GM12878 (cell line): ENCODE data around the gene OVCA2. TPM values are rescaled to one million over a fixed set of nuclear protein-coding genes. Genes with fewer than 3 reads are reported as not detected.
A peak's percentile ranks its signal among the peaks of the same experiment; 100 is the strongest.

Source experiments
- BHLHE40 ChIP-seq, 2 experiments: fragments of 450-650 bp in 1 of 2; IDR thresholded peaks; 2 replicates each; pipeline ENCODE4 v1.6.1; 2011 to 2017; ENCODE audit warnings: low read depth in 2 of 2, borderline replicate concordance in 1 of 2, improper control_type of control experiment in 1 of 2, low read length in 1 of 2, mild to moderate bottlenecking in 1 of 2
- CEBPB ChIP-seq, 2 experiments: fragments of 150-350 bp in 1 of 2; IDR thresholded peaks; 2 replicates each; pipeline ENCODE4 v1.6.1; 2012 to 2014; ENCODE audit warnings: low read depth in 2 of 2, low read length in 2 of 2, borderline replicate concordance in 1 of 2, inconsistent platforms in 1 of 2
- EZH2 ChIP-seq: IDR thresholded peaks from 2 replicates; pipeline ENCODE4 v1.6.1; 2012; ENCODE audit warnings: low read depth, mild to moderate bottlenecking, control low read depth, inconsistent platforms, low read length, borderline replicate concordance; ENCODE audit not compliant: control insufficient read depth
- HDAC2 ChIP-seq: fragments of 200-600 bp; sonication (generic); IDR thresholded peaks from 2 replicates; pipeline ENCODE4 v1.6.1; 2017
- NRF1 ChIP-seq: conservative IDR thresholded peaks from 2 replicates; pipeline ENCODE4 v1.6.1; 2011; ENCODE audit warnings: mild to moderate bottlenecking, low read depth, low read length, improper control_type of control experiment
- PAX5 ChIP-seq: IDR thresholded peaks from 2 replicates; pipeline ENCODE4 v1.6.1; 2011; ENCODE audit warnings: low read depth, low read length, borderline replicate concordance
- POLR2AphosphoS5 ChIP-seq: IDR thresholded peaks from 2 replicates; pipeline ENCODE4 v1.6.1; 2011; ENCODE audit warnings: mild to moderate bottlenecking, low read length, inconsistent platforms
- POU2F2 ChIP-seq: IDR thresholded peaks from 3 replicates; pipeline ENCODE4 v1.6.1; 2011; ENCODE audit warnings: low read depth, mild to moderate bottlenecking, low read length, borderline replicate concordance
- RAD21 ChIP-seq: IDR thresholded peaks from 2 replicates; pipeline ENCODE4 v1.6.1; 2011; ENCODE audit warnings: mild to moderate bottlenecking, low read depth, low read length, moderate library complexity; ENCODE audit not compliant: insufficient read depth
- RCOR1 ChIP-seq: conservative IDR thresholded peaks from 2 replicates; pipeline ENCODE4 v1.6.1; 2012; ENCODE audit warnings: low read depth, low read length, improper control_type of control experiment
- SRF ChIP-seq, 2 experiments: IDR thresholded peaks; 2 replicates each; pipeline ENCODE4 v1.6.1; 2011; ENCODE audit warnings: low read depth in 2 of 2, low read length in 2 of 2, mild to moderate bottlenecking in 1 of 2, moderate library complexity in 1 of 2
- SUPT20H ChIP-seq: IDR thresholded peaks from 2 replicates; pipeline ENCODE4 v1.6.1; 2011; ENCODE audit warnings: low read depth, mild to moderate bottlenecking, low read length, moderate library complexity, borderline replicate concordance; ENCODE audit not compliant: control insufficient read depth
- TBL1XR1 ChIP-seq: IDR thresholded peaks from 2 replicates; pipeline ENCODE4 v1.6.1; 2012; ENCODE audit warnings: low read depth, low read length, improper control_type of control experiment
- polyA plus RNA-seq, 11 experiments: library from polyadenylated mRNA; depleted of rRNA in 4 of 11; unstranded in 6 of 11; stranded (reverse) in 5 of 11; fragments of >200 nt; fragmentation: Nextera tagmentation in 4 of 11; fragmentation: Illumina TruSeq in 1 of 11; extraction: Ambion mirVana in 4 of 11; extraction: Trizol in 1 of 11; gene quantifications; 1 replicate in 1 of 11; 2 replicates in 10 of 11; pipeline versions ENCODE4 v1.2.1 to v1.2.3, GENCODE V29; 2011 to 2016; ENCODE audit warnings: inconsistent platforms in 2 of 11, missing spikeins in 2 of 11, low read depth in 1 of 11
- total RNA-seq, 4 experiments: library from RNA; depleted of rRNA in 3 of 4; stranded (reverse); fragments of >200 nt in 3 of 4; fragmentation: Illumina TruSeq in 1 of 4; extraction: Trizol in 1 of 4; gene quantifications; 2 replicates each; pipeline versions ENCODE4 v1.2.1 to v1.2.3, GENCODE V29; 2013 to 2021
- TF ChIP-seq, protein P1 (sequence below): fragments of 150-350 bp; IDR thresholded peaks from 2 replicates; pipeline ENCODE4 v1.6.1; 2016; ENCODE audit warnings: low read depth, low read length
- TF ChIP-seq, protein P2 (sequence below): IDR thresholded peaks from 2 replicates; pipeline ENCODE4 v1.6.1; 2011; ENCODE audit warnings: mild to moderate bottlenecking, low read depth, low read length, moderate library complexity; ENCODE audit not compliant: insufficient replicate concordance
- TF ChIP-seq, protein P3 (sequence below): fragments of 450-650 bp; formaldehyde crosslinking; IDR thresholded peaks from 2 replicates; pipeline ENCODE4 v1.4.0; 2020; ENCODE audit warnings: mild to moderate bottlenecking, moderate library complexity
- TF ChIP-seq, protein P4 (sequence below): fragments of 450-650 bp; IDR thresholded peaks from 2 replicates; pipeline ENCODE4 v1.6.1; 2017; ENCODE audit warnings: mild to moderate bottlenecking, moderate library complexity

OVCA2 gene
- total and polyA plus RNA-seq, 10 of the 15 experiments (the other 5 are each of a cell fraction or from before 2014, with no cell fraction given), result 6.1 to 75.3 (median 40.7) TPM

DNA sequence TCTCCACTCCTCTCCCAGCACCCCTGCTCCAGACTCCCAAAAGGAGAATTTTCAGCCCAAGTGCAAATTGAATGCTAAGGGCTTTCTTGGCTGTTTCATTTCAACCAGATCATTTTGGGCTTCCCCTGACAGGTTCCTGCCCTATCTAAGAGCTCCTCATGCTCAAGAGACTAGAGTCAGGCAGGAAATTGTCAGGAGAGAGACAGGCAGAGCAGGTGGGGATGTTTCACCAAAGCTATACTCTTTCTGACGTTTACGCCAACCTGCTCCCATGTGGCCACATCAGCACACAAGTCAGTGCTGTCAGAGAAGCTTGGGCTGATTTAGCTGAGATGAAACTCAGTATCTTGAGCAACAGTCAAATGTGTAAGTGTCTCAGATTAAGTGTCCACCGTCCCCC lies 44.5 kb downstream of the OVCA2 start (continued):
- TF ChIP-seq, protein P1, sequence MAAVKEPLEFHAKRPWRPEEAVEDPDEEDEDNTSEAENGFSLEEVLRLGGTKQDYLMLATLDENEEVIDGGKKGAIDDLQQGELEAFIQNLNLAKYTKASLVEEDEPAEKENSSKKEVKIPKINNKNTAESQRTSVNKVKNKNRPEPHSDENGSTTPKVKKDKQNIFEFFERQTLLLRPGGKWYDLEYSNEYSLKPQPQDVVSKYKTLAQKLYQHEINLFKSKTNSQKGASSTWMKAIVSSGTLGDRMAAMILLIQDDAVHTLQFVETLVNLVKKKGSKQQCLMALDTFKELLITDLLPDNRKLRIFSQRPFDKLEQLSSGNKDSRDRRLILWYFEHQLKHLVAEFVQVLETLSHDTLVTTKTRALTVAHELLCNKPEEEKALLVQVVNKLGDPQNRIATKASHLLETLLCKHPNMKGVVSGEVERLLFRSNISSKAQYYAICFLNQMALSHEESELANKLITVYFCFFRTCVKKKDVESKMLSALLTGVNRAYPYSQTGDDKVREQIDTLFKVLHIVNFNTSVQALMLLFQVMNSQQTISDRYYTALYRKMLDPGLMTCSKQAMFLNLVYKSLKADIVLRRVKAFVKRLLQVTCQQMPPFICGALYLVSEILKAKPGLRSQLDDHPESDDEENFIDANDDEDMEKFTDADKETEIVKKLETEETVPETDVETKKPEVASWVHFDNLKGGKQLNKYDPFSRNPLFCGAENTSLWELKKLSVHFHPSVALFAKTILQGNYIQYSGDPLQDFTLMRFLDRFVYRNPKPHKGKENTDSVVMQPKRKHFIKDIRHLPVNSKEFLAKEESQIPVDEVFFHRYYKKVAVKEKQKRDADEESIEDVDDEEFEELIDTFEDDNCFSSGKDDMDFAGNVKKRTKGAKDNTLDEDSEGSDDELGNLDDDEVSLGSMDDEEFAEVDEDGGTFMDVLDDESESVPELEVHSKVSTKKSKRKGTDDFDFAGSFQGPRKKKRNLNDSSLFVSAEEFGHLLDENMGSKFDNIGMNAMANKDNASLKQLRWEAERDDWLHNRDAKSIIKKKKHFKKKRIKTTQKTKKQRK, result no peak
- TF ChIP-seq CEBPB (IDR thresholded peaks at IDR 0.05; ENCODE audit: borderline replicate concordance in 1 of 2, low read depth in 2 of 2, low read length in 2 of 2) (no peak), BHLHE40 (IDR thresholded peaks at IDR 0.05; ENCODE audit: borderline replicate concordance in 1 of 2, low read depth in 2 of 2, low read length in 1 of 2) (no peak), POLR2AphosphoS5 (no peak), RAD21 (no peak), EZH2 (no peak), PAX5 (no peak), NRF1 (no peak), POU2F2 (no peak), SUPT20H (no peak), HDAC2 (no peak), SRF (IDR thresholded peaks at IDR 0.05; ENCODE audit: low read depth in 2 of 2, low read length in 2 of 2) (no peak), RCOR1 (no peak), TBL1XR1 (no peak)
- TF ChIP-seq, protein P2, sequence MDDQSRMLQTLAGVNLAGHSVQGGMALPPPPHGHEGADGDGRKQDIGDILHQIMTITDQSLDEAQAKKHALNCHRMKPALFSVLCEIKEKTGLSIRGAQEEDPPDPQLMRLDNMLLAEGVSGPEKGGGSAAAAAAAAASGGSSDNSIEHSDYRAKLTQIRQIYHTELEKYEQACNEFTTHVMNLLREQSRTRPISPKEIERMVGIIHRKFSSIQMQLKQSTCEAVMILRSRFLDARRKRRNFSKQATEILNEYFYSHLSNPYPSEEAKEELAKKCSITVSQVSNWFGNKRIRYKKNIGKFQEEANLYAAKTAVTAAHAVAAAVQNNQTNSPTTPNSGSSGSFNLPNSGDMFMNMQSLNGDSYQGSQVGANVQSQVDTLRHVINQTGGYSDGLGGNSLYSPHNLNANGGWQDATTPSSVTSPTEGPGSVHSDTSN, result no peak
- TF ChIP-seq, protein P3, sequence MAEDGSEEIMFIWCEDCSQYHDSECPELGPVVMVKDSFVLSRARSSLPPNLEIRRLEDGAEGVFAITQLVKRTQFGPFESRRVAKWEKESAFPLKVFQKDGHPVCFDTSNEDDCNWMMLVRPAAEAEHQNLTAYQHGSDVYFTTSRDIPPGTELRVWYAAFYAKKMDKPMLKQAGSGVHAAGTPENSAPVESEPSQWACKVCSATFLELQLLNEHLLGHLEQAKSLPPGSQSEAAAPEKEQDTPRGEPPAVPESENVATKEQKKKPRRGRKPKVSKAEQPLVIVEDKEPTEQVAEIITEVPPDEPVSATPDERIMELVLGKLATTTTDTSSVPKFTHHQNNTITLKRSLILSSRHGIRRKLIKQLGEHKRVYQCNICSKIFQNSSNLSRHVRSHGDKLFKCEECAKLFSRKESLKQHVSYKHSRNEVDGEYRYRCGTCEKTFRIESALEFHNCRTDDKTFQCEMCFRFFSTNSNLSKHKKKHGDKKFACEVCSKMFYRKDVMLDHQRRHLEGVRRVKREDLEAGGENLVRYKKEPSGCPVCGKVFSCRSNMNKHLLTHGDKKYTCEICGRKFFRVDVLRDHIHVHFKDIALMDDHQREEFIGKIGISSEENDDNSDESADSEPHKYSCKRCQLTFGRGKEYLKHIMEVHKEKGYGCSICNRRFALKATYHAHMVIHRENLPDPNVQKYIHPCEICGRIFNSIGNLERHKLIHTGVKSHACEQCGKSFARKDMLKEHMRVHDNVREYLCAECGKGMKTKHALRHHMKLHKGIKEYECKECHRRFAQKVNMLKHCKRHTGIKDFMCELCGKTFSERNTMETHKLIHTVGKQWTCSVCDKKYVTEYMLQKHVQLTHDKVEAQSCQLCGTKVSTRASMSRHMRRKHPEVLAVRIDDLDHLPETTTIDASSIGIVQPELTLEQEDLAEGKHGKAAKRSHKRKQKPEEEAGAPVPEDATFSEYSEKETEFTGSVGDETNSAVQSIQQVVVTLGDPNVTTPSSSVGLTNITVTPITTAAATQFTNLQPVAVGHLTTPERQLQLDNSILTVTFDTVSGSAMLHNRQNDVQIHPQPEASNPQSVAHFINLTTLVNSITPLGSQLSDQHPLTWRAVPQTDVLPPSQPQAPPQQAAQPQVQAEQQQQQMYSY, result no peak
- TF ChIP-seq, protein P4, sequence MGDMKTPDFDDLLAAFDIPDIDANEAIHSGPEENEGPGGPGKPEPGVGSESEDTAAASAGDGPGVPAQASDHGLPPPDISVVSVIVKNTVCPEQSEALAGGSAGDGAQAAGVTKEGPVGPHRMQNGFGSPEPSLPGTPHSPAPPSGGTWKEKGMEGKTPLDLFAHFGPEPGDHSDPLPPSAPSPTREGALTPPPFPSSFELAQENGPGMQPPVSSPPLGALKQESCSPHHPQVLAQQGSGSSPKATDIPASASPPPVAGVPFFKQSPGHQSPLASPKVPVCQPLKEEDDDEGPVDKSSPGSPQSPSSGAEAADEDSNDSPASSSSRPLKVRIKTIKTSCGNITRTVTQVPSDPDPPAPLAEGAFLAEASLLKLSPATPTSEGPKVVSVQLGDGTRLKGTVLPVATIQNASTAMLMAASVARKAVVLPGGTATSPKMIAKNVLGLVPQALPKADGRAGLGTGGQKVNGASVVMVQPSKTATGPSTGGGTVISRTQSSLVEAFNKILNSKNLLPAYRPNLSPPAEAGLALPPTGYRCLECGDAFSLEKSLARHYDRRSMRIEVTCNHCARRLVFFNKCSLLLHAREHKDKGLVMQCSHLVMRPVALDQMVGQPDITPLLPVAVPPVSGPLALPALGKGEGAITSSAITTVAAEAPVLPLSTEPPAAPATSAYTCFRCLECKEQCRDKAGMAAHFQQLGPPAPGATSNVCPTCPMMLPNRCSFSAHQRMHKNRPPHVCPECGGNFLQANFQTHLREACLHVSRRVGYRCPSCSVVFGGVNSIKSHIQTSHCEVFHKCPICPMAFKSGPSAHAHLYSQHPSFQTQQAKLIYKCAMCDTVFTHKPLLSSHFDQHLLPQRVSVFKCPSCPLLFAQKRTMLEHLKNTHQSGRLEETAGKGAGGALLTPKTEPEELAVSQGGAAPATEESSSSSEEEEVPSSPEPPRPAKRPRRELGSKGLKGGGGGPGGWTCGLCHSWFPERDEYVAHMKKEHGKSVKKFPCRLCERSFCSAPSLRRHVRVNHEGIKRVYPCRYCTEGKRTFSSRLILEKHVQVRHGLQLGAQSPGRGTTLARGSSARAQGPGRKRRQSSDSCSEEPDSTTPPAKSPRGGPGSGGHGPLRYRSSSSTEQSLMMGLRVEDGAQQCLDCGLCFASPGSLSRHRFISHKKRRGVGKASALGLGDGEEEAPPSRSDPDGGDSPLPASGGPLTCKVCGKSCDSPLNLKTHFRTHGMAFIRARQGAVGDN, result peak; percentile 48; the same call in 1 of the 2 replicates
